ENCODE results near the gene POLR3H.
A peak's percentile ranks its signal among the peaks of the same experiment; 100 is the strongest.

The POLR3H gene

GRCh38 chr22:41482319-41482935, 61.8 kb downstream of the POLR3H start:
- in situ Hi-C loops (cut with MboI; ENCODE audit: low pct_unique_long_range_greater_than_20kb, low sequenced_read_pairs, unreplicated experiment) = no loop called here
- DNase-seq (ENCODE audit: low spot score) = no peak
- TF ChIP-seq, protein P1, sequence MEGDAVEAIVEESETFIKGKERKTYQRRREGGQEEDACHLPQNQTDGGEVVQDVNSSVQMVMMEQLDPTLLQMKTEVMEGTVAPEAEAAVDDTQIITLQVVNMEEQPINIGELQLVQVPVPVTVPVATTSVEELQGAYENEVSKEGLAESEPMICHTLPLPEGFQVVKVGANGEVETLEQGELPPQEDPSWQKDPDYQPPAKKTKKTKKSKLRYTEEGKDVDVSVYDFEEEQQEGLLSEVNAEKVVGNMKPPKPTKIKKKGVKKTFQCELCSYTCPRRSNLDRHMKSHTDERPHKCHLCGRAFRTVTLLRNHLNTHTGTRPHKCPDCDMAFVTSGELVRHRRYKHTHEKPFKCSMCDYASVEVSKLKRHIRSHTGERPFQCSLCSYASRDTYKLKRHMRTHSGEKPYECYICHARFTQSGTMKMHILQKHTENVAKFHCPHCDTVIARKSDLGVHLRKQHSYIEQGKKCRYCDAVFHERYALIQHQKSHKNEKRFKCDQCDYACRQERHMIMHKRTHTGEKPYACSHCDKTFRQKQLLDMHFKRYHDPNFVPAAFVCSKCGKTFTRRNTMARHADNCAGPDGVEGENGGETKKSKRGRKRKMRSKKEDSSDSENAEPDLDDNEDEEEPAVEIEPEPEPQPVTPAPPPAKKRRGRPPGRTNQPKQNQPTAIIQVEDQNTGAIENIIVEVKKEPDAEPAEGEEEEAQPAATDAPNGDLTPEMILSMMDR (IDR thresholded peaks at IDR 0.05; ENCODE audit: extremely low read depth, insufficient read depth, missing control alignments) = no peak

DNA sequence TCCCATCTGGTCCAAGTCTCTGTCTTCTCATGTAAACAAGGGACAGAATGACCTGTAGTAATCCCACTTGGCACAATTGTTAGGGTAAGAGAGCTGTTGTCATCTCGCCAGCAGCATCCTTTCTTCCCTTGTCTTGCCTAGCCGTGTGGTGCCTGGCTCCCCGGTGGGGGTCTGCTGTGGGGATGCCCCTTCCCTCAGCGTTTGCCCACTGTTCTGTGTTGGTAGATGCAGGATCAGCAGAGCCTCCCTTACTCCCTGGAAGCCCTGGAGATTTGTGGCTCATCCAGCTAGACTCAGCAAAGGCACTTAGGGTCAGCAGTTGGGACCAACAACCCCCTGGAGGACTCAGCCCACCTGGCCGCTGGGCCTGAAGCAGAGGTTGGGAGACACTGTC, 62.3 kb downstream of the POLR3H start:
- in situ Hi-C loops (cut with MboI; ENCODE audit: low pct_unique_long_range_greater_than_20kb, low sequenced_read_pairs, unreplicated experiment) = no loop called here
- TF ChIP-seq, protein P1 (IDR thresholded peaks at IDR 0.05; ENCODE audit: extremely low read depth, insufficient read depth, missing control alignments) = no peak
- no peak for DNase-seq (ENCODE audit: low spot score)

GRCh38 chr22:41481131-41481830, 63.0 kb downstream of the POLR3H start:
- TF ChIP-seq, protein P1 (IDR thresholded peaks at IDR 0.05; ENCODE audit: extremely low read depth, insufficient read depth, missing control alignments) = no peak
- in situ Hi-C loops (cut with MboI; ENCODE audit: low pct_unique_long_range_greater_than_20kb, low sequenced_read_pairs, unreplicated experiment) = no loop called here
- no peak for DNase-seq (ENCODE audit: low spot score)

- TF ChIP-seq, protein P1 (IDR thresholded peaks at IDR 0.05; ENCODE audit: extremely low read depth, insufficient read depth, missing control alignments) = no peak
- no peak for DNase-seq (ENCODE audit: low spot score)
- in situ Hi-C loops (cut with MboI; ENCODE audit: low pct_unique_long_range_greater_than_20kb, low sequenced_read_pairs, unreplicated experiment) = no loop called here
These were observed 63.9 kb downstream of the POLR3H start for GRCh38 chr22:41480397-41480735.

DNA sequence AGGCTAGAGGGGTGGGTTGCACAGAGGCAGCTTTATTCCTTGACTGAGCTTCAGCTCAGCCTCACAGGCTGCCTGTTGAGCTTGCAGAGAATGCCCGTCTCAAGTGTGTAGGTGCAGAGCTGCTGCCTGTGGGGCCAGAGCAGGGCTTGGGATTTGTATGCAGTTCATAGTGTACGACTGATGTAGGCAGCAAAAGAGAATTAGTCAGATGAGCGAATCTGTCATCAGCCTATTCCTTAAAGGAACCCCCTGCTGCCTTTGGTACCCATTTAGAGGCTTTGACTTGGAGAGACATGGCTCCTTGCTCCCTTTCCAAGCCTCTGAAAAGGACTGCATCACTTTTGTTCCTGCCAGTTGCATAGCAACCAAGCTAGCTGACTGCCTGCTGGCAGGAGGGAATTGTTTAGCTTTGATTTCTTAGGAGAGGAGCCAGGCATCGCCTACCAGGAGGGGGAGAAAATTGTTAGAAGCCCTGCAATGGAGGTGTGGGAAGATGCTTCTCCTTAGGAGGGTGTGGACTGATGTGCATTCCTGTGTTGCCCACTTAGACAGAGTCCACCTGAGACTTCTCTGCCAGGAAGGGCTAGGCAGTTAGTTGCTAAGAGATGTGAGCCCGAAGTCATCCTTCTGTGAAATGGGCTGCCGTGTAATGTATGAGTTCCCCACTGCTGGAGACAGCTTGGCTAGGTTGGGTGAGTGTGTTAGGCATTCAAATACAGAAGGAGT, 64.4 kb downstream of the POLR3H start:
- TF ChIP-seq, protein P1 (IDR thresholded peaks at IDR 0.05; ENCODE audit: extremely low read depth, insufficient read depth, missing control alignments) = no peak
- DNase-seq (ENCODE audit: low spot score) = no peak
- in situ Hi-C loops (cut with MboI; ENCODE audit: low pct_unique_long_range_greater_than_20kb, low sequenced_read_pairs, unreplicated experiment) = no loop called here

DNA sequence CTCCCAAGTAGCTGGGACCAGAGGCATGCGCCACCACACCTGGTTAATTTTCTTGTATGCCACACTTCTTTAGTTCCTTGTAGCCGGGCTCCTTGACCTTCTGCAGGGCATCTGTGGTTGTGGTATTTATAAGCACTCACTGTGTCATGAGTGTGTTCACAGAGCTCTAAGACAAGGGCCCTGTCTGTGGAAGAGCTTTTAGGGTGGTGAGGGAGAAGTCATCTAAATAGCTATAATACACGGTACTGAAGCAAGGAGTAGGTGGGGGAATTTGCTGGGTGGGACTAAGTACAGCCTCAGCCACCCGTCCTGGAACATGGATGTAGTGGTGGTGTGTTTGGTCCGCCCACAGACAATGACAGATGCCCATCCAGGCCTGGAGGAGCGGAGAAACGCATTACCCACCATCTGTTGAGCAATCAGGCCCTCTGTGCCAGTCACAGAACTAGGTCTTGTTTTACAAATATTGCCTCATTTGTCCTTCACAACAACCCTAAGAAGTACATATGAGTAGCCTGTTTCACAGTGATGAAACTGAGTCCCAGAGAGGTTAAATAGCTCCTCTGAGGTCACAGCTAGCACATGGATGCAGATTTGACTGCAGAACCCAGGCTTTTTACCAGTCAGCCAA, 65.3 kb downstream of the POLR3H start:
- DNase-seq (ENCODE audit: low spot score) = peak; percentile 29
- TF ChIP-seq, protein P1 (IDR thresholded peaks at IDR 0.05; ENCODE audit: extremely low read depth, insufficient read depth, missing control alignments) = no peak
- in situ Hi-C loops (cut with MboI; ENCODE audit: low pct_unique_long_range_greater_than_20kb, low sequenced_read_pairs, unreplicated experiment) = no loop called here
